AG10803 (cell line): ENCODE results near the gene TGFBI.

Source experiments
- DNase-seq: peaks from one replicate; pipeline ENCODE4 v3.0.0; 2010; ENCODE audit warnings: low read depth
- H3K4me3 ChIP-seq: 2 replicates; pipeline ENCODE4 v1.5.1; 2011; ENCODE audit warnings: mild to moderate bottlenecking, low read length, control low read depth
- CTCF ChIP-seq: conservative IDR thresholded peaks from 2 replicates; pipeline ENCODE4 v1.5.1; 2011; ENCODE audit warnings: mild to moderate bottlenecking, low read length, control low read depth, inconsistent platforms

The TGFBI gene

GRCh38 chr5:135988546-135988945 lies 40.2 kb upstream of the TGFBI start:
- H3K4me3 ChIP-seq: no peak overlapping the region
- no peak for DNase-seq
- TF ChIP-seq CTCF: no peak

DNA sequence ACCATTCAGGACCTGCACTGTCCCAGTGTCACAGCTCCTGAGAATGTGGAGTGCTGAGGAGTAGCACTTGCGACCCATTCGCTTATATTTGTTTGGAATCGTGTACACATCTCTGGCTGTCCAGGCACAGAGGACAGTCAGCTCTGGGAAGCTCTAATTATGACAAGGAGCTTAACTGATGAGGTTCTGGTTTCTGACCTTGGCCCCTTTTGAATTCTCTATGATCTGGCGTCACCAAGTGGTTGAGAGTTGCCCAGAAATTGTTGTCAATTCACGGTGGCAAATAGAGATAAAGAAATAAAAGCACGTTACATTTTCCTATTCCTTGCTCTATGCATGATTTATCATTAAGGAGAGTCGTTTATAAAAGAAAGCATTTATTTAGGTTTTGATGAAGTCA lies 39.1 kb upstream of the TGFBI start:
- TF ChIP-seq CTCF: no peak
- no peak for DNase-seq
- H3K4me3 ChIP-seq: no peak overlapping the region

GRCh38 chr5:135990528-135991255 lies 38.1 kb upstream of the TGFBI start:
- no peak for DNase-seq
- no peak for TF ChIP-seq CTCF
- H3K4me3 ChIP-seq: no peak overlapping the region

- no peak for DNase-seq
- no peak overlapping the region for H3K4me3 ChIP-seq
- TF ChIP-seq CTCF: no peak
These were observed 37.4 kb upstream of the TGFBI start for GRCh38 chr5:135991429-135991828.

DNA sequence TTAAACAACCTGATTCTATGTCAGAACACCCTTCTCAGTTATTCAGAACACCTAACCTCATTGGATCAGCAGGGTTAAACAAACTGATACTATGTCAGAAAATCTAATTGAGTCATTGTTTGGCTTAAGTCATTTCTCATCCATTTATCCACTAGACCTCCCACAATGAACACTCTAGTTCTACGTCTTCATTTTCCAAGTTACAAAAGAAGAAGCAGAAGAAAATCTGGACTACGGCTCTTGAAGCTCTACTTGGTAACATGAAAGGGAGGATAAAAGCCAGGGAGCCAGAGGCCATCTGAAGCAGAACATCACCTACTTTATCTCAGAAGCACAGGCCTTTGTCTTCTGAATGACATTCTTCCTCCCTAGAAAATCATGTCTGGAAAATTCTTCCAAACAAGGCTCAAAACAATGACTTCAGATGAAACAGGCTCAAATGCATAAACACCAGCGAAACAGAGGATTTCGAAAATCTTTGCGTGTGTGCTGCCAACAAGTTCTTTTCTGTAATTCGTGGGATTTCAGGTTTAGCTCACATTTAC lies 35.4 kb upstream of the TGFBI start:
- DNase-seq: peak; percentile 77
- TF ChIP-seq CTCF: no peak
- no peak overlapping the region for H3K4me3 ChIP-seq

DNA sequence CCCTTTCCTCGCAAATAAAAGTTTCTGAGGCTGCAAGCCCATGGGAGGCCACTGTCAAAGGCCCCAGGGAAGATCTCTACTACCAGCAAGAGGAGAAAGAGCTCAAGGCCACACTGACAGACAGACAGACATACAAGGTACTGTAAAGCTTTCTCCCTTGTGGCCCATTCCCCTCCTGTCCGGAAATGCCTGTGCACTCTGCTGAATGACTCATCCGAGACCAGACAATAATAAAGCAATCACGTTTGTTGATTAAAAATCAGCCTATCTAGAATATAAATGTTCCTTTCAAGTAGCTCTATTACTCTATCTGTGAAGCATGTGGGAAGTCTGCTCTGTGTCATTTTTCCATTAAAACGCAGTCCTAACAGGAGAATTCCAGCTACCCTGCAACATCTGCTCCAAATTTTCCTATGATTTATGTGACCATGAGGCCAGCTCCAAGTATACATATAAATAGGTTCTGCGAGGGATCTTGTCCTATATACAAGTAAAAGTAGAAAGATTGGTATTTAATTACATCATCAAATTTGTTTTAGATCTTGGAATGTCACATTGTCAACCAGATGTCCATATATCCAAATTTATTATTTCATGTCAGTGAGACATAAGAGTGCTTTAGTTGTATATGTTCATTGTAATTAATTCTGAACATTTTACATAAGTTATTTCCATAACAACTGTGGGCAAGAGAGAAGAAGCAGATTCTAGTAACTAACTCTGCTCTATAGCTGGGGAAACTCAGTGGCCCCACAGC lies 34.7 kb upstream of the TGFBI start:
- peak; percentile 90 for DNase-seq
- H3K4me3 ChIP-seq: no peak overlapping the region
- TF ChIP-seq CTCF: no peak

GRCh38 chr5:135995976-135996375 lies 32.8 kb upstream of the TGFBI start:
- TF ChIP-seq CTCF: no peak
- DNase-seq: no peak
- H3K4me3 ChIP-seq: no peak overlapping the region
